ENCODE measurements around the gene CKM. TPM values are rescaled to one million over a fixed set of nuclear protein-coding genes. Genes with fewer than 3 reads are reported as not detected.

The CKM gene
- total RNA-seq, 2 donors from 2014 or later: not detected

DNA sequence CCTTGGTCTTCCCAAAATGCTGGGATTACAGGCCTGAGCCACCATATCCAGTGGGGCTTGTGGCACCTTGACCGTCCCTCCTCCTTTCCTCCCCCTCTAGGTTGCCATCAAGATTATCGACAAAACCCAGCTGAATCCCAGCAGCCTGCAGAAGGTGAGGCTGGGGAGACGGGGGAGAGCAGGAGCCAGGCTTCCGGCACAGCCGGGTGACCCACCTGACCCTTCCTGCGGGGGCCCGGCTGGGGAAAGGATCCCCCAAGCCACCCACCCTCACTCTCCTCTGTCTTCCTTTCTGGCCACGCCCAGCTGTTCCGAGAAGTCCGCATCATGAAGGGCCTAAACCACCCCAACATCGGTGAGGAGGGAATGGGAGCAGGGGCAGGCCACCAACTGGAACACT, 59.7 kb downstream of the CKM start:
- no peak for ATAC-seq (replicated peaks in 1 of 2)
- H3K4me3 Mint-ChIP-seq: no peak overlapping the region
- no peak for DNase-seq

DNA sequence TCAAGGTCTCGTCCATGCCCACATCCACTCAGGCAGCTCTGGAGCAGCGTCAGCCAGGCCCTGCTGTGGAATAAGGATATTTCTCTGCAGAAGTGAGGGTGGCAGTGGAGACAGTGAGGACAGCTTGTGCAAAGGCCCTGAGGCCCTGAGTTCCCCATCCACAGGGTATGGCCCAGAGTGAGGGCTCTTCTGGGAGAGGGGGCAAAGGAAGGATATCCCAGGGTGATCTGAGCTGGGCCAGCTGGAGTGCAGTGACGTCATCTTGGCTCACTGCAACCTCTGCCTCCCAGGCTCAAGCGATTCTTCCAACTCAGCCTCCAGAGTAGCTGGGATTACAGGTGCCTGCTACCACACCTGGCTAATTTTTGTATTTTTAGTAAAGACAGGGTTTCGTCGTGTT, 60.1 kb downstream of the CKM start:
- DNase-seq (no peak), ATAC-seq (replicated peaks in 1 of 2) (no peak)
- Mint-ChIP-seq H3K27me3 (ENCODE audit: low read depth) (no peaks in the 10 kb centered on the region), H3K4me1 (ENCODE audit: low read depth) (no peaks in the 10 kb centered on the region), H3K4me3 (no peak overlapping the region), H3K36me3 (ENCODE audit: insufficient read depth in 2 of 2) (peaks cover 0 to 2% of the 10 kb centered on the region in 2 donors), H3K27ac (no peak overlapping the region), H3K9me3 (no peaks in the 10 kb centered on the region)

More for the DNA sequence above, 59.7 kb downstream of the CKM start:
- Mint-ChIP-seq H3K9me3 (no peaks in the 10 kb centered on the region), H3K27ac (no peak overlapping the region), H3K27me3 (ENCODE audit: low read depth) (no peaks in the 10 kb centered on the region), H3K4me1 (ENCODE audit: low read depth) (no peaks in the 10 kb centered on the region), H3K36me3 (ENCODE audit: insufficient read depth in 2 of 2) (peaks cover 0 to 2% of the 10 kb centered on the region in 2 donors)

DNA sequence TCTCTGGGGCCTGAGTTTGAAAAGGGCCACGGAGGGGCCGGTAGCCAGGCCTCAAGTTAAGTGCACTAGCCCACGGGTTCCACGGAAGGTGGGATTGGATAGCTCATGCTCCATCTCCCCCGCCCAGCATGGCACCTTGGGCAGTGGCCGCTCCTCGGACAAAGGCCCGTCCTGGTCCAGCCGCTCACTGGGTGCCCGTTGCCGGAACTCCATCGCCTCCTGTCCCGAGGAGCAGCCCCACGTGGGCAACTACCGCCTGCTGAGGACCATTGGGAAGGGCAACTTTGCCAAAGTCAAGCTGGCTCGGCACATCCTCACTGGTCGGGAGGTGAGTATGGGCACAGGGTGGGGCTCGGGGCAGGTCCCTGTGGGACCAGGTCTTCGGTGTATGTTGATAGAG, 63.8 kb downstream of the CKM start:
- DNase-seq (no peak), ATAC-seq (replicated peaks in 1 of 2) (no peak)
- Mint-ChIP-seq H3K27me3 (ENCODE audit: low read depth) (no peaks in the 10 kb centered on the region), H3K9me3 (no peaks in the 10 kb centered on the region), H3K27ac (no peak overlapping the region), H3K4me3 (no peak overlapping the region), H3K4me1 (ENCODE audit: low read depth) (peaks cover 11% of the 10 kb centered on the region), H3K36me3 (ENCODE audit: insufficient read depth in 2 of 2) (no peaks in the 10 kb centered on the region)

DNA sequence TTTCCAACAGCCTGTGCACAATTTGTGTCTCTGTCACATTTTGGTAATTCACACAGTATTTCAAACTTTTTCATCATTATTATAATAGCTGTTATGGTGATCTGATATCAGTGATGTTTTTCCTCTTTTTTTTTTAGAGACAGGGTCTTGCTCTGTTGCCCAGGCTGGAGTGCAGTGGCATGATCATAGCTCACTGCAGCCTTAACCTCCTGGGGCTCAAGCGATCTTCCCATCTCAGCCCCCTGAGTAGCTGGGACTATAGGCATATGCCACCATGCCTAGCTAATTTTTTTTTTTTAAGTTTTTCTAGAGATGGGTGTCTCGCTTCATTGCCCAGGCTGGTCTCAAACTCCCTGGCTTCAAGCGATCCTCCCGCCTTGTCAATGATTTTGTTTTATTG, 65.8 kb downstream of the CKM start:
- Mint-ChIP-seq H3K36me3 (ENCODE audit: insufficient read depth in 2 of 2) (no peaks in the 10 kb centered on the region), H3K27ac (no peak overlapping the region), H3K27me3 (ENCODE audit: low read depth) (no peaks in the 10 kb centered on the region), H3K9me3 (no peaks in the 10 kb centered on the region), H3K4me3 (no peak overlapping the region), H3K4me1 (ENCODE audit: low read depth) (peaks cover 31% of the 10 kb centered on the region)
- no peak for ATAC-seq (replicated peaks in 1 of 2)
- no peak for DNase-seq

Other genes starting within 250 kb of the CKM start
- 1 to 10 TPM; 5.1 to 5.2 TPM for gene ZNF296, start 246.4 kb downstream of the CKM start, total RNA-seq
- 10 to 100 TPM; 26.4 to 28.1 TPM for gene GEMIN7, start 243.6 kb downstream of the CKM start, total RNA-seq
- 10 to 100 TPM; 11.8 to 17.3 TPM for gene PPP1R37, start 229.7 kb downstream of the CKM start, total RNA-seq
- gene NKPD1, start 161.9 kb downstream of the CKM start, total RNA-seq: under 1 TPM; 0.70 to 0.72 TPM
- gene TRAPPC6A, start 144.6 kb downstream of the CKM start, total RNA-seq: 10 to 100 TPM; 48.5 to 58.5 TPM
- 10 to 100 TPM; 16.7 to 17.7 TPM for gene BLOC1S3, start 144.1 kb downstream of the CKM start, total RNA-seq
- gene EXOC3L2, start 77.5 kb downstream of the CKM start, total RNA-seq: not detected
- gene MARK4, start 71.6 kb downstream of the CKM start, total RNA-seq: 10 to 100 TPM; 25.3 to 37.9 TPM
- under 1 TPM; 0.22 to 0.42 TPM for gene KLC3, start 17.9 kb upstream of the CKM start, total RNA-seq
- gene ERCC2, start 47.7 kb upstream of the CKM start, total RNA-seq: 10 to 100 TPM; 20.4 to 23.2 TPM
- gene PPP1R13L, start 82.2 kb upstream of the CKM start, total RNA-seq: 10 to 100 TPM; 22.7 to 32.0 TPM
- gene POLR1G, start 83.8 kb upstream of the CKM start, total RNA-seq: 1 to 10 TPM; 3.4 to 4.9 TPM
- gene ERCC1, start 101.0 kb upstream of the CKM start, total RNA-seq: 10 to 100 TPM; 71.0 to 73.9 TPM
- gene FOSB, start 145.1 kb upstream of the CKM start, total RNA-seq: 10 to 100 TPM; 20.3 to 24.6 TPM
- gene RTN2, start 174.2 kb upstream of the CKM start, total RNA-seq: 1 to 10 TPM; 4.1 to 4.9 TPM
- 1 to 10 TPM; 6.7 to 6.8 TPM for gene PPM1N, start 175.6 kb upstream of the CKM start, total RNA-seq
- gene VASP, start 184.6 kb upstream of the CKM start, total RNA-seq: 100 to 1,000 TPM; 120 to 133 TPM